ENCODE data around the gene STRIP1.

The STRIP1 gene, protein sequence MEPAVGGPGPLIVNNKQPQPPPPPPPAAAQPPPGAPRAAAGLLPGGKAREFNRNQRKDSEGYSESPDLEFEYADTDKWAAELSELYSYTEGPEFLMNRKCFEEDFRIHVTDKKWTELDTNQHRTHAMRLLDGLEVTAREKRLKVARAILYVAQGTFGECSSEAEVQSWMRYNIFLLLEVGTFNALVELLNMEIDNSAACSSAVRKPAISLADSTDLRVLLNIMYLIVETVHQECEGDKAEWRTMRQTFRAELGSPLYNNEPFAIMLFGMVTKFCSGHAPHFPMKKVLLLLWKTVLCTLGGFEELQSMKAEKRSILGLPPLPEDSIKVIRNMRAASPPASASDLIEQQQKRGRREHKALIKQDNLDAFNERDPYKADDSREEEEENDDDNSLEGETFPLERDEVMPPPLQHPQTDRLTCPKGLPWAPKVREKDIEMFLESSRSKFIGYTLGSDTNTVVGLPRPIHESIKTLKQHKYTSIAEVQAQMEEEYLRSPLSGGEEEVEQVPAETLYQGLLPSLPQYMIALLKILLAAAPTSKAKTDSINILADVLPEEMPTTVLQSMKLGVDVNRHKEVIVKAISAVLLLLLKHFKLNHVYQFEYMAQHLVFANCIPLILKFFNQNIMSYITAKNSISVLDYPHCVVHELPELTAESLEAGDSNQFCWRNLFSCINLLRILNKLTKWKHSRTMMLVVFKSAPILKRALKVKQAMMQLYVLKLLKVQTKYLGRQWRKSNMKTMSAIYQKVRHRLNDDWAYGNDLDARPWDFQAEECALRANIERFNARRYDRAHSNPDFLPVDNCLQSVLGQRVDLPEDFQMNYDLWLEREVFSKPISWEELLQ

DNA sequence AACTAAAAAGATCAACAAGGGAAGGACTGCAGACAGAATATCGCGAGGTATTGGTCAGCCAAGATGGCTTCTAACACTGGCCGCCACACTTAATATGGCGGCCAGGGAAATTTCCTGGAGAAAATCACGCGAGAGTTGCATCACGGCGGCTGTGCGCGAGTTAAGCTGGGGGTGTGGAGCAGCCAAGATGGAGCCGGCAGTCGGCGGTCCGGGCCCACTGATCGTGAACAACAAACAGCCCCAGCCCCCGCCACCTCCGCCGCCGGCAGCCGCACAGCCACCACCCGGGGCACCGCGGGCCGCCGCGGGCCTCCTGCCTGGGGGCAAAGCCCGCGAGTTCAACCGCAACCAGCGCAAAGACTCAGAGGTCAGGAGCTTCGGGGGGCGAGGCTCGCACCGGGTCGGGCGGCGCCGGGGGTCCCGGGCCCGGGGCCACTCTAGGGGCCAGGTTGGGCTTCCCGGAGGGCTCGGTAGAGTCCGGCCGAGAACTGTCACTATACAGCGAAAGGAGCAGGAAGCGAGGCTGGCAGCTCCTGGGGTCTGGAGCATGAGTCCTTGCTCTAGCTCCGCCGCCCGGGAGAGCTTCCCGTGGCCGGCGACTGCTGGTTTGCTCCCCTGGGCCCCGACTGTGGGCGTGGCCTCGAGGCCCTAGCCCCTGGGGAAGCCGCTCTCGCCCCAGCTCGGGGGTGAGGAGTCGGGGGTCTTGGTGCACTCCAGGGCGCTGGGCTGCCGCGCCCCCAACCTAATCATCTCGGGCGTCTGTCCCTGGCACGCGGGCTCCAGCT is at the start of gene STRIP1:
Gene STRIP1 (plus strand): TSS at position 174 of the 785 bp plus-strand sequence. CDS start 14 bp downstream, at position 188.
- peak; percentile 94 for DNase-seq

DNA sequence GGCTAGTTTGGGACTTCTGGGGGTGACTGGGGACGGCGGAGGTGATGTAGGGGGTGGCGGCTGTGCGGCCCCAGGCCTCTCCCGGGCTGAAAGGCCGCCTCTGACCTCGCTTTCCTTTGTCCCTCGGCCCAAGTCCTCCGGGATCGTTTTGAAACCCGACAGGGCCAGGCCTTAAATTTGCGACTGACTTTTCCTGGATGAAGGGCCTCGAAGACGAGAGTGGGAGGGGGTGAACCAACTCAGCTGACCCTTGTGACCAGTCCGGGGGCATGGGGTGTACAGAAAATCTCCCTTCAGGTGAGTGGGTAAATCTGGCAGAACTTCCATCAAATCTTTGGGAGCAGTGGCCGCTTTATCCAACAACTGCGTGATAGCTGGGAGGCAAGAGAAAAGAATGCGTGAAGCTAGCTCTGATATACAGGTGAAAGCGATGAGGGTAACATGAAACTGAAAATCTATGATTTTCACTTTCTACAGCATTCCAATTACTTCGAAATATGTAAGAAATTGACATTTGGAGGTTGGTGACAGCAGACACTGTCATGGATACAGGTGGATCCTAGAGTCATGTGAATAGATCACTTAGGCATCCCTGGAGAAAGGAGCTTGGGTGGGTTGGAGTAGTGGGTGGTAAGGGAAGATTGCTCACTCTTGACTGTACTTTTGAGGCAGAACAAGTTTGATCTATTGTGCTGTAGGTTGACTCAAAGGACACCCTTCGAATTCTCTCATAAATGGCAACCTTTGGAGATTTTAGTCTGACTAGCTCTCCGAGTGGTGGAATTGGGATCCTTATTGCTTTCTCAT is 49.0 kb upstream of the STRIP1 start:
- DNase-seq = no peak

DNA sequence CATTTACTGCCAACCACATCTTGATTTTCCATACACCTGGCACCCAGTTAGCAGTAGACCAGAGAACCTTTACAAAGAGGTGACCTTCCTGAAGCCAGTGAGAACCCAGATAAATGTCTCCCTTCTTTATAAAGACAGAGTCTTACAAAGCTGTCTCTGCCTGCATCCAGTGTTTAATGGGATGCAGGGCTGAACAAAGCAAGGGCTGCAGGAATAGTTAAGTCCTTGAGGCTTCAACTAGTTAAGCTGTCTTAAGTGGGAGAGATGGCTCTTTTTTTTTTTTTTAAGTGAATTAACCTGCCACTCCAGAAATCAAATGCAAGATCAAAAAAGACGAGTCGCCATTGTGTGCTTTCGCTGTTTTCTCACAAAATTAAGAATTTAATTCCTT is 48.4 kb upstream of the STRIP1 start:
- DNase-seq = no peak

DNA sequence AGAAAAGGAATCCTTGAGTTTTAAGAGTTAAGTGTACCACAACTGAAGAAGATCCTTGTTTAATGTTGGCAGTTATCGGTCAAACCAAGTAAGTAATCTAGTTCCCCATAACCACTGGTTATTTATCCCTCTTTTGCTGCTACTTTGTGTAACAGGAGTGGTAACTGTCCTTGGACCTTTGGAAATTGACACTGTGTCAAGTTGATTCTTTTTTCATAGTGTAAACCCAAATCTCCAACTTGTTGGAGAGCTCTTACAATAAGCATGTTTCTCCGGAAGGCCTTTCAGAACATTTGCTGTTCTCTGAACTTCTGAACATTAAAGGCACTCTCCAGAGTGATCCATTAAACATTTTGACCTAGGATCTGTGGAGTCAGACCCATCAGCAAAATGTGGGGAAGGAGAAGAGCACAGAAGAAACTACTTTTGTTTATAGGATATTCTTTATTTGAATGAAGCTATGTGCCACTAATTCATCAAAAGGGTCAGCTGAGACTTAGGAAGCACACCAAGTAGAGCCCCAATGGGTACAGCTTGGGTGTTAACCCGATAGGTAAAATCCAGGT is 46.0 kb upstream of the STRIP1 start:
- no peak for DNase-seq

DNA sequence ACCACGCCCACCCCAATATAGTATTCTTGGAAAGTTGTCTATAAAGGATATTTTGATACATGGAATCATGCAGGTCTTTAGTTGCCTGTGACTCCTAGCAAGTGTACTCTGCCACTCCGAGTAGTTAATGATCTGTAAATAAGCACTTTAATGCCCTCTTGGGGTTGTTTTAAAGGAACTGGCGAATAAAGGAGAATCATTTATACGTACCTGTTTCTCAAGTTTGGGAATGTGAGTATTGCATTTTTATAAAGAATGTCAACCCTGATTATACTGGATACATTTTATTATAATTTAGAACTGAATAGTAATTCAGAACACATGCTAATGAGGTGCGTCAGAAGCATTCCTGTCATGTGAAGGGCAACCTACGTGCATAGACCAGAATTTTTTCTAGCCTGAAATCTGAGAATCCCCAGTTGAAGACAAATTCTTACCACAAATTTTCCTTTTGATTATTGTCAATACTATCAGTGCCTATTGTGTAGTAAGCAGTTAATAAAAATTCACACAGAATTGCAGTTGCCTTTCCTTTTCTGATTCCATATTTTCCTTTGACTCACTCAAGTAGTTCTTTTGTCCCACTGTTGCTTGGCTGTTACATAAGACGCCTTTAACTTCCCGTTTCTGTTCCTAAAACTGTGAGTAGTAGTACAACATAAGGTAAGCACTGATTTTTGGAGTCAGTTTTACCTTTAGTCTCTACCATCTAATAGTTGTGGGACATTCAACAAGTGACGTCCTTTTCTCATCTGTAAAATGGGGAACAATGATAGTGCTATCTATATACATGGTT is 44.7 kb upstream of the STRIP1 start:
- no peak for DNase-seq

DNA sequence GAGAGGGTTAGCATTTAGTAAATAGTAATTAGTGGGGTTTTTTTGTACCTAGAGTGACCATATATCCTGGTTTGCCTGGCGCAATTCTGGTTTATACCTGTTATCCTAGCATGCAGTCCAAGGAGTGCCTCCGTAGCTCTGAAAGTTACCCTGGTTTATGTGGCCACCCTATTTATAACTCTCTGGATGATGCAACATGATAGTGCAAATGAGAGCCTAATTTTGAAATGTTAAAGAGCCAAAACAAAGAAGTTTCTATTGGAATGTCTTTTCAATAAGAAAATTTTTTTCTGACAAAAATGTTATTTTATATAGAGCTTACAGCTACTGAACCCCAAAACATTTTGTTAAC is 44.1 kb upstream of the STRIP1 start:
- no peak for DNase-seq

DNA sequence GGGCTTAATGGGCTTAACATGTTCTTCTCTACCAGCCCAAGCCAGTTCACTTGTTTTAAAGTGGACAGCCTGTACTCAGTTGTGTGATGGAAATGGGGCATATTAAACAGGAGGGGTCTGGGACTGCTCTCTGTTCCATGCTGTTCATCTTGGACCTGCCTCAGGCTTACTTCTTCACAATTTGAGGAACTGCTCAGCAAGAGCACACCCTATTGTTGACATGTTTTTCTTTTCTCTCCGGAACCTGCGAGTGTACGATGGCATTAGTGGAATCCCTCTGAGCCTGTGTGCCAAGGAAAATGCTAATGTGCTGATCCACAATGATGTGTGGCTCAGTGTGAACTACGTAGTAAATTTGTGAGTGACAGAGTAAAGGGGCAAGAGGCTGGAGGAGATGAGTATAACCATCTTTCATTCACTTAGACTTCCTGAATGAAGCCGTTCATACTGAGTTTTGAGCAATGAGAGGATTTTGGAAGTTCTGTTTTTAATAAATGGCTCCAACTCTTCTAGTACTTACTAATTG is 43.0 kb upstream of the STRIP1 start:
- no peak for DNase-seq

DNA sequence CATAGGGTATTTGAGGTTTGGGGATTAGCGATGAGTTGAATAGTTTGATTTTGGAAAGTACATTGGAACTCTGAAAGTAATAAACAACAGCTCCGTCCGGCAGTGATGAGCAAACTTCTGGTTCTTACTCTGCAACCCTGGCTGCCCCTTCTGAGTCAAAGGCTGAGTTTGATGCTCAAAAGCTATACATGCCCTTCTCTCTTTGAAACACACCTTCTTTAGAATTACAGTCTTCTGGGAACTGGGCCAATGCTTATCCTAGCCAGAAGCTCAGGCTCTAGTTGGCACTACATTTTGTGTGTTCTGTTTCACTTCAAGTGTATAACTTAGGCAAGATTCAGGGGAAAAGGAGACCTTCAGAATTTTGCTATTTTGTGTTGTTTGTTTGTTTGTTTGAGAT is 40.5 kb upstream of the STRIP1 start:
- DNase-seq = no peak

DNA sequence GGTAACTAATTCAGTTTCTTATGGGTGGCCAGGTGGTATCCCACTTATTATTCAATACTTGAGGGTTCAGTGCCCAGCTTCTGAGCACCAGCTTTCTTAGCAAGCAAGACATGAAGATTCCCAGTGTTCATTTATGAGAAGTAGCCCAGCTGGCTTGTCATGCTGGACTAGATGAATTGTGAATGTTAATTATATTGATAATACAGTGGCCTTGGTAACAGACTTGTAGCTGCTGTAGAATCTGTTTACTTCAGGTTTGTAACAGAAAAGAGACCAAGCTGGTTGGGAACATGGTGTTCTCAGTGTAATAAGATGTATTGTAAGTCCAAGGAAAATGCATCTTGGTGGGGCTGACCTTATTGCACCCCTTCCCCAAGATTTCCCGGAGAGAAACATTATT is 39.8 kb upstream of the STRIP1 start:
- no peak for DNase-seq

DNA sequence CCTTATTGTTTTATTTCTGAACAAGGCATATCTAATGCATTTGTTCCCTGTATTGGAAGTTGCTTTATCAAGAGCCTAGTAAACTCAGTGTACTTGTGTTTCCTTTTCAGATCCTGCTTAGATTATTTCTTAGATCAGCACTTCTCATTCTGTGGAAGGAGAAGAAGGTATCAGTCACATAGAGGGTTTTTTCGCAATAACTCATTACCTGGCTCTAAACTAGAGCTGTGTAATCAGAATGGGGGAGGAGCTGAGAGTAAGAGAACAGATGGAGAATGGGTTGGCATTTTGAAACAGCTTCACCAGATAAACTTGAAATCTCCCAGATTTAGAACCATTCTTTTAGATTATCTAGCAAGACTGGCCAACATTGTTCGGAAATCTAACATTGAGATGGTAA is 38.9 kb upstream of the STRIP1 start:
- no peak for DNase-seq

DNA sequence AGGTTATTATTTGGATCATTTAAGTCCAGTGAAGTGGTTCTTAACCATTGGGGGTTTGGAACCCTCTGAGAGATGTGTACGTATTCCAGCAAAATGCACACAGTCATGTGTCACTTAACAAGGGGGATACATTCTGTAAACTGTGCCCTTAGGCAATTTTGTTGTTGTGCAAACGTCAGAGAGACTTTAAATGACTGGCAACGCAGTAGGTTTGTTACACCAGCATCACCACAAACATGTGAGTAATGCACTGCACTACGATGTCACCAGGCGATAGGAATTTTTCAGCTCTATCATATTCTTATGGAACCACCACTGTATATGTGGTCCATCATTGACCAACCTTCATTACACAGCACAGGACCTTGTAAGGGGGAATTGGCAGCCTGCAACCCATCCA is 37.9 kb upstream of the STRIP1 start:
- DNase-seq = no peak

DNA sequence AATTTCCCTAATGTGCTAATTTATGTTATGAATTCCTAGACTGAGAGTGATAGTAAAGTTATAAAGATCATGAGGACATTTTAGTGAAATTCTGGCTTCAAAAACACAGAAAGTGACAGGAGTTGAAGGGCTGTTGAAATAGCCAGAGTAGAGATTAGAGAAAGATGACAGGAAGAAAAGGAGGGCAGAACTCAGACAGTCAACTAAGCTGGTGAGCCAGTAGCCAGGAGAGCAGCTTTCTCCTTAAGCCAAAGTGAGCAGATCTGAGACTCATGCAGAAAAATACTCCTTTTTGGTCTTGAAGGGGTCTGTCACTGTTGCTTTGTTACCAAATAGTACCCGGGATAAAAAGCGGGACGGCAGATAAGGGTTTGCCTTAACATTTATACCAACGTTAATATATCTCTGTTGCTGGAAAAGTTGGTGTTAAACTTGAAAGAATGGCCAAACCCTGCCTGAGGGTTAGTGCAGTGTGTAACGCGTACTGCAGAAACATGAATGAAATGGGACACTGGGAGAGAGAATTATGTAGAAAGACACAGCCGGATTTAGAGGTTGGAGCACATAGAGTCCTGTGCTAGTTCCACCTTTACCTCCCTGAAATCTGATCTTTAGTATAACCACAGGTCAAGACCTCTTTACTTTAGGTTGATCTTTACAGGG is 37.1 kb upstream of the STRIP1 start:
- DNase-seq = no peak

DNA sequence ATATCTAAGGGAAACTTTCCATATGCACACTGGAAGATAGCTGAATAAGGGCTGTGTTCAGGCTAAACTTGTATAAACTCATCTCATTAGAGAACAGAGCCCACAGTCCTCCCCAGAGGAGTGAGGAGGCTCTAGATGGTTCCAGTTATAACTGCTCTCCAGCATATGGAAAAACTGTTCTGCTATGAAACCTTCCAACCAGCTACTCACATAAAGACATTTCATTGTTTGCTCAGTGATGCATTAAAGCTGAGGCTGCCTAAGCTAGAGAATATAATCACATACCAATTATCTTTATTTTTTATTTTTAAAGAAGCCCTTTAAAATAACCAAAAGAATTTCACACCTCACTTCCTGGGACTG is 36.6 kb upstream of the STRIP1 start:
- DNase-seq = no peak

DNA sequence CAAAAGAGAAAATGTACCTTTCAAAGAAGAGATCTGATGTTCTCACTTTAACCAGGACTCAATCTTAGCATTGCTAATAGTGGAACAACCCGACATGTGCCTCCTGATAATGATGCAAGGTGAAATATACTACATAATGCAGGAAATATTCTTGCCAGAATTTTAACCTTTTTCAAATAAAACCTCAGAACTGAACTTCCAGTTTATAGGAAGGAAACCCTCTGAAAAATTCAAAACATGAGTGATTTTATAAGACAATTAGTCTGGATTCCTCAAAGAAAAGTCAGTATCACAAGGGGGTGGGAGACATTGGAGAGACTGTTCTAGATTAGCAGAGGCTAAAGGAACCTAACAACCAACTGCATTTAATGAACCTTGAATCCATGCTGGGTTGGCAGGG is 31.7 kb upstream of the STRIP1 start:
- DNase-seq = no peak

DNA sequence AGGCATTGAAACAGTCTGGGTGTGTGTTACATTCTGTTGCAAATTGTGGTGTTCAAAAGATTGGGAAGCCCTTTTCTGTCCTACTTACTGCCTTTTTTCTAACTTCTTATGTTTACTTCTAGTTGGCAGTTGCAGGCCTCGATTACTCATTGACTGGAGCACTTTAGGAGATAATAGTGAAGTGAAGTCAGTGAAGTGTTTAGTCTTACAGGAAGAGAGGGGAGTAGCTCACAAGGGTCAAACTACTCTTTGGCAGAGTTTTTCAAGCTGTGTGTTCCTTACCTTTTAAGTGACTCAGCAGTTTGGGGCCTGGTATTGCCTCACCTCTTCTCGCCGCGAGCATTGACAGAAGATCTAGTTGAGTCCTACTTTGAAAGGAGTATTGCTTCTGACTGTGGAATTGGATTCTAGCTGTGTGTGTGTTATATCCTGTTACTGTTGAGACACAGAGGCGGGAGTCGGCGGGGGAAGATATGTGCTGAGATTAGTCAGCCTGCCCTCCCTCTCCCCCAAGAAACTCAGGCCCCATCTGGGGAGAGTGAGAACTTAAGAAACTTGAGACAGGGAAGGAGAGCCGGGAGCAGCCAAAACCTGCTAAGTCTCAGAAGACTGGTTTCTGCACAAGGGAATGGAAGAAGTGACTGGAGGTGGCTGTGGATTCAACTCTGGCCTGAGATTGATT is 30.5 kb upstream of the STRIP1 start:
- DNase-seq = no peak

DNA sequence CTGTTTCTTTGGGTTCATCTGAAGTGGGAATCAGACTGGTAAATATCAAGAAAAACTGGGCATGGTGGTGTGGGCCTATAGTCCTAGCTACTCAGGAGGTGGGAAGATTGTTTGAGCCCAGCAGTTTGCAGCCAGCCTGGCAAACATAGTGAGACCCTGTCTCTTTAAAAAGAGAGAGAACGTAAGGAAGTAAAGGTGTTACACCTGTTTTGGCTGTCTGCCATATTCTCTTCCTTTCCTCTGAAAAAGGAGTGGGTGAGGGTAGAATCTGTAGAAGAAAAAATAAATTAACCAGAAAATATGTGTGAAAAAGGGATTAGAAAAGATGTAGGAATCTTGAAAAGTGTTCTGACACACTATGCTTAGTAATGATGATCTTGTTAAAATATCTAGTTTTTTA is 29.8 kb upstream of the STRIP1 start:
- DNase-seq = no peak

DNA sequence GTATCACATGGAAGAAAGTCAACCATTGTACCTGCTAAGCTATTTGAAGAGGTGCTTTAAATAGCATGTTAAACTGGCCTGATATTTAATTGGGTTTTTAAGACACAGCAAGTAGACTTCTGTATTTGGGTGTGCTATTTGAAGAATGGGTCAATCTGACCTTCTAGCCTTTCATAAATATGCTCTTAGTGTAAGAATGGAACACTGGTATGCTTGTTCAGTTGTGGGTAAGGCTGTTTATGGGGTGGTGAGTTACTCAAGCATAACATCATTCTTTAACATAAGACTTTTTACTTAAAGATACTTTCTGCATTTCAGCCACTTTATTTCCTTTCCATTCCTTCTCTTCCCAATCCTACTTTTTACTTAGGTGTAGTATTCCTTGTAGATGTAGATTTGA is 28.5 kb upstream of the STRIP1 start:
- no peak for DNase-seq

DNA sequence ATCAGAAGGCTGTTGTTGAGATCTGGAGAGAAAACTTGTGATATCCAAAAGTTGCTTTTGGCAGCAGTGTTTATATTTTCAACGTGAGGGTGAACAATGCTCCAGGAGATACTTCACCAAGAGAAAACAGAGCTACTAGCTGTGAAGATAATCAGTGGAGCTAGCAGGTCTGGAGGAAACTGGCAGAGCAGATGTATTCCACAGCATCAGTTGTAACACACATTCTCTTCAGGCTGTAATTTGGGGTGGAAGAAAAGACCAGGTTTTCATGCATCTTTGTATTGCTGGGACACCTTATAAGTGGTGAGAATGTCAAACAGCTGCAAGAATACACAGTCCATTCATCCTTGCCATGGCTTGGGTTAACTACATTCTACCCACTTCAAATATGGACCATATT is 27.9 kb upstream of the STRIP1 start:
- no peak for DNase-seq

DNA sequence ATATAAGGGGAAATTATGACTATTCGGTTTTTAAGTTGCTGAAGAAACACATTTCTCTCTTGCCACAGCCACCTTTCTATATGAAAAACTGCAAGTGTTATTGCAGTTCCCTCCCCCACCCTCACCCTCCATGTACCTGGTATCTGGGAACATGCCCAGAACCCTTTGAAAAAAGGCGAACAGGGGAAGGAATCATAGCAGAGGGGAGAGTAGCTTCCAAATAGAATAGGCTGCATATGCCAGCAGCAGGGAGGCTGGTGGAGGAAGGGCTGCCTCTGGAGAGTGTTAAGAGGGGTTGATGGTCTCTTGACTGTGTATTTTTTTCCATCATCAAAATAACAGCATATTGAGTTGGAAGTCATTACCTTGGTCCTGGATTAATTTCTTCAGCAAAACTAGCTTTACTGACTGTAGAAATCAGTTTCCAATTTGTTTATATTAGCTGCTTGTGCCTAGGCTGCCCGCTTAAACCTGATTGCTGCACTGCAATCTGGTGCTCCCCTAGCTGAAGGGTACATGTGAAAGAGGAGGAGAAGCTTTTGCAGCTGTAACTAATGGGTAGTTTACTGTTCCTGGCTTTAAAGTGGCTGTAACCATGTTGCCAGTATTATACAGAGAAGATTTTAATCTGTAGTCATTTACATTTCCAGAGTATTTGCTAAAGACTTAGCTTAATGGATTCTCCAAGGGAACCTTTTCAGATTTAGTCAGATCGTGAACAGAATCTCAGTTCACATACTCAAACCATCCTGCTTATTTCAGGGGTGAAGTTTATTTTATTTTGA is 27.2 kb upstream of the STRIP1 start:
- DNase-seq = no peak

All from activated CD8-positive, alpha-beta memory T cell treated with anti-CD3 and anti-CD28 coated beads for 24 hours (primary cell).